Right atrium auricular region (tissue), 2 donors: ENCODE measurements around the gene PDE8B. TPM values are rescaled to one million over a fixed set of nuclear protein-coding genes. Genes with fewer than 3 reads are reported as not detected.

Source experiments
- DNase-seq: peaks from one replicate; pipeline ENCODE4 v3.0.0-alpha.2; 2019; ENCODE audit warnings: low spot score
- H3K27ac ChIP-seq, 2 donors: fragments of 200-600 bp; sonication (generic); 1 replicate in 1 of 2; 2 replicates in 1 of 2; pipeline ENCODE4 v1.5.1; 2016 to 2019
- H3K27me3 ChIP-seq, 2 donors: fragments of 200-600 bp; sonication (generic); one replicate each; pipeline versions ENCODE4 v1.5.1 to v1.6.0; 2017 to 2019
- H3K36me3 ChIP-seq: fragments of 200-600 bp; sonication (generic); one replicate; pipeline ENCODE4 v1.5.1; 2016
- H3K4me1 ChIP-seq, 2 donors: fragments of 200-600 bp; sonication (generic); one replicate each; pipeline versions ENCODE4 v1.5.1 to v1.6.0; 2017 to 2019
- H3K4me3 ChIP-seq, 2 donors: fragments of 200-600 bp; sonication (generic); 1 replicate in 1 of 2; 2 replicates in 1 of 2; pipeline ENCODE4 v1.5.1; 2017 to 2019; ENCODE audit warnings: mild to moderate bottlenecking in 1 of 2, moderate library complexity in 1 of 2
- H3K9me3 ChIP-seq, 2 donors: fragments of 200-600 bp; sonication (generic); one replicate each; pipeline ENCODE4 v1.5.1; 2019
- total RNA-seq, 2 donors: library from RNA; depleted of rRNA; stranded (reverse); fragments of >200 nt; gene quantifications; one replicate each; pipeline ENCODE4 v1.1.0, GENCODE V29; 2016
- TF ChIP-seq, protein P1 (sequence below), 2 donors: fragments of 200-600 bp; sonication (generic); IDR thresholded peaks; one replicate each; pipeline ENCODE4 v1.5.1; 2019; ENCODE audit warnings: antibody characterized with exemption in 2 of 2

Gene PDE8B
- total RNA-seq, 2 donors from 2014 or later: 22.2 to 64.5 TPM

DNA sequence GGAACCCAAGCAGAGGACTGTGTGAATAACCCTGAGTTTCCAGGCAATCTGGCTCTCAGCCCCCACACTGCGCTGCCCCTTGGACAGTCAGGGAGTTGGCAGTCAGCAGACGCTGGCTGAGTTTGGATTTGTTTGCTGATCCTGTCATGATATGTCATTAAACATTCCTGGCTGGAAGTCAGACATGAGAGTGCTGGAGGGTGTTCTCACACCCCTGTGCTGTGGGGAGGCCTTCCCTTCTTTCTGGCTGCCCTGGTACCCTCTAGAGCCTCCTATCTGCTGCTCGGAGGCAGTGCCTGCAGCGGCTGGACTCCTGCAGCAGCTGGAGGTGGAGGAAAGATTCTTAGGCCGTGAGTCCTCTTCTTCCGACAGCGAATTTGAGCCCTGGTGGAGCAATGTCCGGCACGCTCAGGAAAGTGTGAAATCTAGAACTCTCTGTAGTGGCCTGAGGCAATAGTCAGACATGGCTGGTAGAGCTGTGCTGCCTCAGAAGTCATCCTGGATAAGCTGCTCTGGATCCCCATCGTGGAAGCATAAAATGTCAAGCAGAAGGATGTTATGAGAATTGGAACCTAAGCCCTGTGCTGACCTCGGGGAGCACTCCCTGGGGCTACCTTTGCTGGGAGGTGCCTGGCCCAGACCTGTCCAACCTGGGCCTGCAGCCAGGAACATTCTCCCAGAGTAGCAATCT, 72.0 kb downstream of the PDE8B start:
- Histone ChIP-seq H3K9me3 (no peaks in the 10 kb centered on the region), H3K27ac (peak overlapping the region; percentile 52 to 57), H3K4me1 (peaks cover 0 to 24% of the 10 kb centered on the region in 2 donors), H3K27me3 (no peaks in the 10 kb centered on the region), H3K4me3 (no peak overlapping the region), H3K36me3 (no peaks in the 10 kb centered on the region)
- DNase-seq: no peak
- TF ChIP-seq, protein P1, sequence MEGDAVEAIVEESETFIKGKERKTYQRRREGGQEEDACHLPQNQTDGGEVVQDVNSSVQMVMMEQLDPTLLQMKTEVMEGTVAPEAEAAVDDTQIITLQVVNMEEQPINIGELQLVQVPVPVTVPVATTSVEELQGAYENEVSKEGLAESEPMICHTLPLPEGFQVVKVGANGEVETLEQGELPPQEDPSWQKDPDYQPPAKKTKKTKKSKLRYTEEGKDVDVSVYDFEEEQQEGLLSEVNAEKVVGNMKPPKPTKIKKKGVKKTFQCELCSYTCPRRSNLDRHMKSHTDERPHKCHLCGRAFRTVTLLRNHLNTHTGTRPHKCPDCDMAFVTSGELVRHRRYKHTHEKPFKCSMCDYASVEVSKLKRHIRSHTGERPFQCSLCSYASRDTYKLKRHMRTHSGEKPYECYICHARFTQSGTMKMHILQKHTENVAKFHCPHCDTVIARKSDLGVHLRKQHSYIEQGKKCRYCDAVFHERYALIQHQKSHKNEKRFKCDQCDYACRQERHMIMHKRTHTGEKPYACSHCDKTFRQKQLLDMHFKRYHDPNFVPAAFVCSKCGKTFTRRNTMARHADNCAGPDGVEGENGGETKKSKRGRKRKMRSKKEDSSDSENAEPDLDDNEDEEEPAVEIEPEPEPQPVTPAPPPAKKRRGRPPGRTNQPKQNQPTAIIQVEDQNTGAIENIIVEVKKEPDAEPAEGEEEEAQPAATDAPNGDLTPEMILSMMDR (IDR thresholded peaks at IDR 0.05): peak in 1 of 2 donors; percentile 51

DNA sequence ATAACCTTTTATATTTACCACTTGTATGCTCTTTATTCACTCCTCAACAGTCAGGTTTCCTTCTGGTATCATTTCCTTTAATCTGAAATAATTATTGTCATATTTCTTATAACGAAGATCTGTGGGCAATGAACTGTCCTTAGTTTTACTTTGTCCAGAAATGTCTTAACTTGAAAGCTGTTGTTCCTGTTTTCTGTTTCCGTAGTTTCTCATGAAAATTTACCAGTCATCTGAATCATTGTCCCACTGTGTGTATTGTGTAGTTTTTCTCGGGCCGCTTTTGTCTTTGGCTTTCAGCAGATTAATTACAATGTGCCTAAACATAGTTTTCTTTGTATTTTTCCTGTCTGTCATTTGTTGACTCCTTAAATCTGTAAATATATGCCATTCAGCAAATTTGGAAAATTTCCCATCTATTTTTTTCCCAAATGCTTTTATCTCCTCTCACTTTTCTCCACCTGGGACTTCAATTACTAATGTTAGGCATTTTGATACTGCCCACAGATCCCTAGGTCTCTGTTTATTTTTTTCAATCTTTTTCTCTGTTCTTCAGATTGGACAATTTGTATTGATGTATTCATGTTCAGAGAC, 74.9 kb downstream of the PDE8B start:
- Histone ChIP-seq H3K27me3 (no peaks in the 10 kb centered on the region), H3K9me3 (no peaks in the 10 kb centered on the region), H3K4me1 (peaks cover 0 to 24% of the 10 kb centered on the region in 2 donors), H3K36me3 (no peaks in the 10 kb centered on the region), H3K27ac (no peak overlapping the region), H3K4me3 (no peak overlapping the region)
- TF ChIP-seq, protein P1 (IDR thresholded peaks at IDR 0.05): no peak
- DNase-seq: no peak

GRCh38 chr5:77292026-77292757, 81.7 kb downstream of the PDE8B start:
- Histone ChIP-seq H3K9me3 (no peaks in the 10 kb centered on the region), H3K27ac (no peak overlapping the region), H3K36me3 (no peaks in the 10 kb centered on the region), H3K4me3 (no peak overlapping the region), H3K27me3 (no peaks in the 10 kb centered on the region), H3K4me1 (no peaks in the 10 kb centered on the region)
- DNase-seq: no peak
- TF ChIP-seq, protein P1 (IDR thresholded peaks at IDR 0.05): no peak

DNA sequence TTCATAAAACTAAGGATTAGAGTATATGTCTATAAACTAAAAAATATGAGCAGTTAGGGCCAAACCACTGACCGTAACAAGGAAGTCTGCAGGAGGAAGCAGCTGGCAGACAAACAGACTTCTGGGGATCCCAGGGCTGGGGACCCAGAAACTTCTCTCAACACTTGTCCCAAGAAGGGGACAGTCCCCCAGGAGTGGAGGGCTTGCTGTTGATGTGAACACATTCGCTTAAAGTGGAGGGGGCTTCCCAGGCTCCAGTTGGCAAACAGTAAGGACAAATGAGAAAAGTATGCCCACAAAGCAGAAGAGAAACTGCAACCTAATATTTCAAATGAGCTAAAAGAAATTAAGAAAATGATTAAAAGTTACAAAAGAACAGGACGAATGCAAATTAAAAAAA, 83.7 kb downstream of the PDE8B start:
- no peaks in the 10 kb centered on the region for H3K9me3 ChIP-seq
- H3K4me1 ChIP-seq: no peaks in the 10 kb centered on the region

GRCh38 chr5:77295863-77296378, 85.4 kb downstream of the PDE8B start:
- no peak for DNase-seq
- H3K27ac ChIP-seq: no peak overlapping the region
- TF ChIP-seq, protein P1 (IDR thresholded peaks at IDR 0.05): no peak

More for the DNA sequence above, 83.7 kb downstream of the PDE8B start:
- H3K36me3 ChIP-seq: no peaks in the 10 kb centered on the region
- H3K27me3 ChIP-seq: no peaks in the 10 kb centered on the region
- no peak for DNase-seq
- H3K27ac ChIP-seq: no peak overlapping the region
- no peak overlapping the region for H3K4me3 ChIP-seq
- TF ChIP-seq, protein P1 (IDR thresholded peaks at IDR 0.05): no peak

More at GRCh38 chr5:77295863-77296378, 85.4 kb downstream of the PDE8B start:
- Histone ChIP-seq H3K36me3 (no peaks in the 10 kb centered on the region), H3K9me3 (no peaks in the 10 kb centered on the region), H3K4me1 (no peaks in the 10 kb centered on the region), H3K4me3 (no peak overlapping the region), H3K27me3 (no peaks in the 10 kb centered on the region)
